ENCODE data around the gene RASA3.

DNA sequence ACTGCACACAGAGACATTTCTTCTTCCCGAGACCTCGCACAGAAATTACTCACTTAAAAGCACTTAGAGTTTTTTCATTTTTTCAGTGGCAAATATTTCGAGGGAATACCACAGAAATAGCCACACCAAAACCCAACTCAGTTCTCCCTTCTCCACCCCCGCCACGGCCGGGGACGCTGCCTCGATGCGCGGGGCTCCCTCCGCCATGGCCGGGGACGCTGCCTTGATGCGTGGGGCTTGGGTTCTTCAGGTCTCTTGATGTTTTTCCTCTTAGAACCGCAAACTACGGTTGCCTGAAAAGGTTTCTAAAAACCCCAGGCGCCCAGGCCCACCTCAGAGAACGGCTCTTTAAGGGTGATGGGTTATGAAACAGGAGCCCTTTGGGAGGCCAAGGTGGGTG lies 71.4 kb downstream of the RASA3 start:
- TF ChIP-seq, protein P1, sequence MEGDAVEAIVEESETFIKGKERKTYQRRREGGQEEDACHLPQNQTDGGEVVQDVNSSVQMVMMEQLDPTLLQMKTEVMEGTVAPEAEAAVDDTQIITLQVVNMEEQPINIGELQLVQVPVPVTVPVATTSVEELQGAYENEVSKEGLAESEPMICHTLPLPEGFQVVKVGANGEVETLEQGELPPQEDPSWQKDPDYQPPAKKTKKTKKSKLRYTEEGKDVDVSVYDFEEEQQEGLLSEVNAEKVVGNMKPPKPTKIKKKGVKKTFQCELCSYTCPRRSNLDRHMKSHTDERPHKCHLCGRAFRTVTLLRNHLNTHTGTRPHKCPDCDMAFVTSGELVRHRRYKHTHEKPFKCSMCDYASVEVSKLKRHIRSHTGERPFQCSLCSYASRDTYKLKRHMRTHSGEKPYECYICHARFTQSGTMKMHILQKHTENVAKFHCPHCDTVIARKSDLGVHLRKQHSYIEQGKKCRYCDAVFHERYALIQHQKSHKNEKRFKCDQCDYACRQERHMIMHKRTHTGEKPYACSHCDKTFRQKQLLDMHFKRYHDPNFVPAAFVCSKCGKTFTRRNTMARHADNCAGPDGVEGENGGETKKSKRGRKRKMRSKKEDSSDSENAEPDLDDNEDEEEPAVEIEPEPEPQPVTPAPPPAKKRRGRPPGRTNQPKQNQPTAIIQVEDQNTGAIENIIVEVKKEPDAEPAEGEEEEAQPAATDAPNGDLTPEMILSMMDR (conservative IDR thresholded peaks at IDR 0.05; ENCODE audit: low read length), result no peak
- TF ChIP-seq EZH2phosphoT487 (IDR thresholded peaks at IDR 0.05; ENCODE audit: borderline replicate concordance, low read depth, low read length), result no peak
